GM06990 (cell line): ENCODE results near the gene RAB5B.
"Not testable (repeated sequence)": the region's sequence is repeated elsewhere in the genome, so short reads cannot be mapped to it uniquely, and the experiment has no call there.

Source experiments
- DNase-seq: peaks from one replicate; pipeline ENCODE4 v3.0.0-alpha.2; 2011; ENCODE audit not compliant: insufficient read length; ENCODE audit errors: extremely low read depth
- H3K27me3 ChIP-seq: replicated peaks from 2 replicates; pipeline ENCODE4 v1.6.0; 2011; ENCODE audit warnings: low read length; ENCODE audit not compliant: control insufficient read depth, insufficient read depth
- H3K36me3 ChIP-seq: 2 replicates; pipeline ENCODE4 v1.5.1; 2011; ENCODE audit warnings: low read length; ENCODE audit not compliant: control insufficient read depth, insufficient read depth
- H3K4me3 ChIP-seq: replicated peaks from 2 replicates; pipeline ENCODE4 v1.5.1; 2011; ENCODE audit warnings: low read depth, mild to moderate bottlenecking, control low read depth, low read length
- CTCF ChIP-seq: IDR thresholded peaks from 2 replicates; pipeline ENCODE4 v1.5.1; 2011; ENCODE audit warnings: low read length, control low read depth, mild to moderate bottlenecking, inconsistent platforms; ENCODE audit not compliant: insufficient read depth, poor library complexity, severe bottlenecking

RAB5B gene

GRCh38 chr12:55993230-55993853 is 19.5 kb downstream of the RAB5B start:
- Histone ChIP-seq H3K4me3 (no peak overlapping the region), H3K36me3 (peaks cover 25% of the 10 kb centered on the region), H3K27me3 (no peaks in the 10 kb centered on the region)
- no peak for TF ChIP-seq CTCF
- DNase-seq: no peak

- TF ChIP-seq CTCF: no peak
- Histone ChIP-seq H3K36me3 (peaks cover 20% of the 10 kb centered on the region), H3K4me3 (no peak overlapping the region), H3K27me3 (no peaks in the 10 kb centered on the region)
- DNase-seq: no peak
Measured at GRCh38 chr12:55995366-55995765, 21.5 kb downstream of the RAB5B start.

- Histone ChIP-seq H3K36me3 (peaks cover 15% of the 10 kb centered on the region), H3K4me3 (peak overlapping the region; percentile 82), H3K27me3 (no peaks in the 10 kb centered on the region)
- peak; percentile 84 for TF ChIP-seq CTCF
- no peak for DNase-seq
Measured at GRCh38 chr12:55996201-55996714, 22.4 kb downstream of the RAB5B start.

GRCh38 chr12:55996715-55997534 is 23.0 kb downstream of the RAB5B start, which contains the start of gene SUOX:
Gene SUOX (plus strand): TSS chr12:55997276. CDS start chr12:56002222, 4,946 bp downstream.
- Histone ChIP-seq H3K27me3 (no peaks in the 10 kb centered on the region), H3K4me3 (peak within 1 kb of the TSS; percentile 82), H3K36me3 (peaks cover 15% of the 10 kb centered on the region)
- TF ChIP-seq CTCF: no peak
- peak; percentile 84 for DNase-seq

GRCh38 chr12:55997535-55997859 is 23.6 kb downstream of the RAB5B start:
- no peak for DNase-seq
- Histone ChIP-seq H3K4me3 (peak overlapping the region; percentile 82), H3K27me3 (no peaks in the 10 kb centered on the region), H3K36me3 (peaks cover 13% of the 10 kb centered on the region)
- no peak for TF ChIP-seq CTCF

GRCh38 chr12:55999522-55999921 is 25.6 kb downstream of the RAB5B start:
- not testable (repeated sequence) for H3K27me3 ChIP-seq, H3K36me3 ChIP-seq, H3K4me3 ChIP-seq, DNase-seq

- not testable (repeated sequence) for DNase-seq, H3K4me3 ChIP-seq, H3K36me3 ChIP-seq, H3K27me3 ChIP-seq
Measured at GRCh38 chr12:55999999-56000540, 26.2 kb downstream of the RAB5B start.
